Measurements from ENCODE around the gene PRKCB. TPM values are rescaled to one million over a fixed set of nuclear protein-coding genes. Genes with fewer than 3 reads are reported as not detected.
"Not testable (repeated sequence)": the region's sequence is repeated elsewhere in the genome, so short reads cannot be mapped to it uniquely, and the experiment has no call there.

PRKCB gene
- total RNA-seq, 1 donor from 2014 or later = 0.76 TPM

DNA sequence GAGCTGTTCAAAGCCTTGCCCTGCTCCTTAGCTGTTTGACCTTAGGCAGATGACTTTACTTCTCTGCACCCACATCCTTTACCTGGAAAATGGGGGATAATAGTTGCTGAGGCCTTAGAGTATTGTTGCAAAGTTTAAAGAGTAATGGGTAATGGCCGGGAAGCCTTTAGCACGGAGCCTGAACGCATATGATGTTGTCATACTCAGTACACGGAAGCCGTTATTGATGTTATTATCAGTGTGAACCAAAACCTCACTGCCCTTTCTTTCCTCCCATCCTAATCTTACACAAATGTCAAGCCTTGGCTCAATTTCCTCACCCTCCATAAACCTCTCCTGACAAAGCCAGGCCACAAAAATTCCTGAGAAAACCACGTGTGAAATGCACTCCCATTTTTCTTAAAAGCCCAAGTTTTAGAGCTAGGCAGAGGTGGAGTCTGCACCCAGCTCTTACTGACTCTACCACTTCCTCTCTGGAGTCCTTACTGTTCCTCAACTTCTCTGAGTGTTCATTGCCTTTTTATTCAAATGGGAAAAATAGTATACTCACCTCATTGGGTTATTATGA lies 353.1 kb downstream of the PRKCB start:
- ATAC-seq = no peak

DNA sequence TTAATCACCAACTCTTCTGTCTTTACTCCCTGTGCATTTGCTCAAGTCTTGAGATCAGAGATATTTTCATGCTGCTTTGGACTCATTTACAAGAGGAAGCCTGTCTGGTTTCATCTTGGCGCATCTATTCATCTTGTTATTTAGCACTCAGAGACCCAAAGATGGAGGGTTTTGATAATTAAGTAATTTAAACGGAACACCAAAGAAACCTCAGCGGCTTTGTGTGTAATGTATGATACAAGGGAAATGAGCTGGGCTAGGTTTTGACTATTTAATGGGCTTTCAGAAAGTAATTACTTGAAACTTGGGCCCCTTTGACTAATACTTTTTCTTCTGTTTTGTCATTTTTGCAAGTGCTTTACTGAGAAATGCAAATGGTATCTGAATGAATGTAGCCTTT lies 354.2 kb downstream of the PRKCB start:
- ATAC-seq = no peak

GRCh38 chr16:24191876-24192402 lies 356.2 kb downstream of the PRKCB start:
- ATAC-seq = no peak

- ATAC-seq = no peak
These were observed 359.4 kb downstream of the PRKCB start for GRCh38 chr16:24195221-24195620.

DNA sequence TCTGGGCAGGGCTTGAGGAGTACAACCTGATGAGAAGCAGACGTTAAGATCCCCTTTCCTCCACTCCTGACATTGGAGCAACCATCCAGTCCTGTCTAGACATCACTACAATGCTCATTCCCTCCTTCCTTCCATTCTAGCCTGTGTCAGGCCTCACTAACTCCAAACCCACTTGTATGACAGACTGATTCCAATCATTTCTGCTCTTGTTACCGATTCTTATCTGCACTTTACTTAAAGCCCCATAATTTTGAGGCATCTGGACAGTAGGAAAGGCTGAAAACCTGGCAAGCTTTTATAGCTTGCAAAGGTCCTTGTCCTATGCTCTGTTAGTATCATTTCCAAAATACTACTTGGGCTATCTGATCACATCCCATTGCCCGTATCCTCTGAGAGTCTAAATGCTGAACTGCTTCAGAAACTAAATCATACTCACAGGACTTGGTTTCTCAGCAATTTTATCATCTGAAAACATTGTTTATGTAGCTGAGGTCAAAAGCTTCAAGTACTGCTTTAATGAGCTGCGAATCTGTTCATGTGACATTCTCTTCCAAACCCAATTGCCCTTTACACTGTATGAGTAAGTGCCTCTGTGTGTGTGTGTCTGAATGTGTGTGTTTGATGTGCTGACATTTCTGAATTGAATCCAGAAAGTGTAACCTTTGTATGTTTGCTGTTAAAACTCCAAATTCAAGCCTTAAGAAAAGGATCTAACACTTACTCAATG lies 363.2 kb downstream of the PRKCB start:
- ATAC-seq = no peak

DNA sequence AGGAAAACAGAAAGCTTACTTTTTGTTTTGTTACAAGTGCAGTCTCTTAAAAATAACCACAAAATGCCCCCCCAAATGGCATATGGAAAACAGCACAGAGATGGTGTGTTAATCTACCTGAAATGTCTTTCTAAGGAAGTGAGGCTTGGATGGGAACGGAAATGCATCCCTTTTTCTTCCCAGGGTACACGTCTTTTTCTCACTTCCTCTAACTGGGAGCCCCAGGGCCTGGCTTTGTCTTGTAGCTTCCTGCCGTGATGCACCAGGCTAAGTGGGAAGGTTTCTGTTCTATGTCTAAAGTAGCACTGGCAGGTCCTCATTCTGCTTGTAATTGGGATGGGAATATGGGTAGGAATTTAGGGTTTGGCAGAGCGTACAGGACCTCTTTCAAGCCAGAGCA lies 367.9 kb downstream of the PRKCB start:
- ATAC-seq = no peak

DNA sequence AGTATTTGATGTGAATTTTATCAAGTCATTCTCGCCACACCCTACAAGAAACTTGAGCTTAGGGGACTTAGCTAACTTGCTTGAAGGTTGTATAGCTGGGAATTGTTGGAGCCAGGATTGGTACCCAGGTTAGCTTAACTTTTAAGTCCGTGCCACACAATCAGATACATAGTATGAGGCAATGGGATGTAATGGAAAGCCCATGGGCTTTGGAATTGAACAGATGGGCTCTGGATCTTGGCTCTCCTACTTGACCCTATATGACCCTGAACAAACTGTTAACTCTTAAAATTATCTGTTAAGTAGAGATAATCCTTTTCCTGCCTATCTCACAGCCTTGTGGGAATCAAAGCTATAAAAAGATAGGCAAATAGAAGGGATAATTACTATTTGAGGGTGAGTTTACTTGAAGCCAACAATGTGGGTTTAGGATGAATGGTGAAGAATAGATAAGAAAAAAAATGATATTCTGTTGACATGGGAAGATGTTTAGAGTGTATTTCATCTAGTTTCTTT lies 368.4 kb downstream of the PRKCB start:
- no peak for ATAC-seq

GRCh38 chr16:24206926-24207325 lies 371.1 kb downstream of the PRKCB start:
- ATAC-seq = no peak

GRCh38 chr16:24208710-24209109 lies 372.9 kb downstream of the PRKCB start:
- ATAC-seq = no peak

- ATAC-seq = no peak
These were observed 379.2 kb downstream of the PRKCB start for GRCh38 chr16:24214992-24215391.

GRCh38 chr16:24216961-24217360 lies 381.2 kb downstream of the PRKCB start:
- ATAC-seq = no peak

DNA sequence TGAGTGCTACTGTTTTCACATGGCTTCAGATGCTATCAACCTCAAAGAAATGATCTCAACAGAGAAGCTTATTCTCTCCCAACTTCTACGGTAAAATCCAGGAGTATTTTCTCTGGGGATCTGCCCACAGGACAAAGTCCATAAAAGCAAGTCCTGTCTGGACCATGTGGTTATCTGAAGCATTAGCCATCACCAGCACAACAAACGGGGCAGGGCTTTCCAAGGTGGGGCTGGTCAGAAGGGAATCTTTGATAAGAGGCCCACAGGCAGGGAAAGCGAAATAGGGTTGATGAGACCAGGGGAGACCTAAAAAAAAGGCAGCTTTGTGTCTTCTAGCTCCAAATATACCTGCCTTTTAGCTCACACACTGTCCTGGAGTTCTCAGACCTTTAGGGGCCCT lies 381.7 kb downstream of the PRKCB start:
- no peak for ATAC-seq

GRCh38 chr16:24218299-24218698 lies 382.5 kb downstream of the PRKCB start:
- ATAC-seq = no peak

DNA sequence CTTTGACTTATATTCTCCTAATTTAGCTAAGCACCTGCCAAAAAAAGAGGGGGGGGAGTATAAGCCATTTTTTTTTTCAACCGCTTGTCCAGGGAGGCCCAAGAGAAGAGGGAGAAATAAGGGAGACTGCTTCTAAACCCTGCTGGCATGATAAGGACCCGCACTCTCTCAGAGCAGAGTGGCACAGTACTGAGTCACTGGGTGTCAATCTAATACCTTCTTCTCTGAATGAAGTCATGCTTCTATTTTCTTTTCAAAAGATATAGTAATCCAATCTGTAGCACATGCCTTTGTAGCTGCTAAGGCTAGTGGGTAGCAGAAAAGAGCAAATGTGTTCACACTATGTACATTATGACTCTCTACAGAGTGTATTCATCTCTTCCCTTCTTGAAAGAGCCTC lies 385.4 kb downstream of the PRKCB start:
- ATAC-seq = no peak

GRCh38 chr16:24228514-24228913 lies 392.7 kb downstream of the PRKCB start:
- no peak for ATAC-seq

DNA sequence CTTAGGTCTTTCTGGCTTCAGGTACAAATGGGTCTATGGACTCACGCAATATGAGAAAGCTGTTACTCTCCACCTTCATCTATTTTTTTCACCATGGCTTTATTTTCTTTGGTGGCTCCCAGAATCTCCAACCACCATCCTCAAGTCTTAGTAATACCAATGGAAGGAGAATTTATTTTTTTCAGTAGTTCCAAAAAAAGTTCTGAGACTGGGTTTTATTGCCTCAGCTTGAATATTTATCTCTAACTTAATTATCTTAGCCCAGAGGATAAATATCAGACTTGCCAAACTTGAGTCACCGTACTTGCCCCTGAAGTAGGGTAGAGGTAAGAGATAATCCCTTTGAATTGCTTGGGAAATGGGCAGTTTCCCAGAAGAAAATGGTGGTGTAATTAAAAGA lies 397.2 kb downstream of the PRKCB start:
- no peak for ATAC-seq

DNA sequence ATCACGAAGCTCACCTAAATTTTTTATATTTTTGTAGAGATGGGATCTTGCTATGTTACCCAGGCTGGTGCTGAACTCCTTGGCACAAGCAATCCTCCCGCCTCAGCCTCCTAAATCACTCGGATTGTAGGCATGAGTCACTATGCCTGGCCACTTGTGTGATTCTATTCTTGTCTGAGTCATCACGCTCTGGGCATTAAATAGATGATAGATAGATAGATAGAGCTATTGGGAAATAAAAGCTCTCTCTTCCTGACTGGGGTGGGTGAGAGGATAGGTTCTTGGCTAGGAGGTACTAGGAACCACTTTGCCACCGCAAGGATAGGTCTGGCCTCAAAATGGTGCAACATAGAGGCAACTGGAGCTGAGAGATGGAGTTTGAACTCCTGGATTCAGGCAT lies 399.0 kb downstream of the PRKCB start:
- no peak for ATAC-seq

DNA sequence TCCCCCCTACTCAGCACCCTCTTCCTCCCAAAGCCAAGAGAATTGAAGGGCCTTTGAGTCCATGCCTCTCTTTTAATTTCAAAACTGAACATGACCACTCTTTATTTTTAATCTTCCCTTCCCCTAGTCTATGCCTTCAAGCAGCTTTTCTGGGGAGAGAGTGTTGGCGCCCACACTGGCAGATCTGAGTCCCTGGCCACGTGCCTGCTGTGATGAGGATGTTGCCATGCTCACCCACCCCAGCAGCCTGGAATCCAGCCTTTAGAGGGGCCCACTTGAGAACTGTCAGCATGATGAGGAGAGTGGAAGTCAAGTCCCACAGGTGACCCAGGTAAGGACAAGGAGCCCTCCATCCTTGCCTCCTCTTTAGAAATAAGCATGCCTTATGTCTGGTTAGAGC lies 400.0 kb downstream of the PRKCB start:
- no peak for ATAC-seq

- not testable (repeated sequence) for ATAC-seq
These were observed 403.1 kb downstream of the PRKCB start for GRCh38 chr16:24238846-24239245.

DNA sequence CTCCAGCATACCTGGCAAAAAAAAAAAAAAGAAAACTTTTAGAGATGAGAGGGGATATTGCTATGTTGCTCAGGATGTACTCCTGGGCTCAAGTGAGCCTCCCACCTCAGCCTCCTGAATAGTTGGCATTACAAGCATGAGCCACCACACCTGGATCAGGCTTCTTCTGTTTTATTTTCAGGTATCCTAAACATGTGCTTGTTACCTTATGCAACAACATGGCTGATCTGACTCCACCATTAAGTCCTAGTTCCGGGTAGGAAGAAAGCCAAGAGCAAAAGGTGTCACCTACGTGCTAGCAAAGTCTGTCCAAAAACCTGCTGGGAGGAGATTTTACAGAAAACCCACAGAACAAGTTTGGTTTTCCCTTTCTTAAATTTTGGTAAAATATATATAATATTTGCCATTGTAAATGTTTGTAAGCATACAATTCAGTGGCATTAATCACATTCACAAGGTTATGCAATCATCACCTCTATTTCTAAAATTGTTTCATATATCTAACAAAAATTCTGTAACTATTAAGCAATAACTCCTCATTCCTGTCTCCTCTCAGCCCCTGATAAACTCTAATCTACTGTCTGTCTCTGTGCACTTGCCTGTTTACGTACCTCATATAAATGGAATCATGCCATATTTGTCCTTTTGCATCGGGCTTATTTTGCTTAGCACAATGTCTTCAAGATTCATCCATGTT lies 411.3 kb downstream of the PRKCB start:
- ATAC-seq = no peak

DNA sequence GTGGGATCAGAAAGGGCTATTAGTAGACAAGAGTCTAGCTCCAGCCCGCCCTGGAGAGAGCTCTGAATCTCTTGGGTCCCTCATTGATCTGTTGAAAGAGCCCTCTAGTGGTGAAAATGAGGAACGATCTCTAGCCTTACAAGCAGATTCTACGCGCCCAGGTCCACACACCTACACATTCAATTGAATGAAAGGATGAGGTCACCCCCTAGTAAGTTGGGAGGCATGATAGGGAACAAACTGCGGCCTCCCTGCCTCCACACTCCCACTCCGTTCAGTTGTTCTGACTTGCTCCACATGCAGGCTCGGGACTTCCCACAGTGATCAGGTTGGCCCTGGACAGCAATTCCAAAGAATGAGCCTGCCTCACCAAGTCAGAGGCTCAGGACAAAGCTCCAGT lies 417.4 kb downstream of the PRKCB start:
- peak; percentile 22 for ATAC-seq

DNA sequence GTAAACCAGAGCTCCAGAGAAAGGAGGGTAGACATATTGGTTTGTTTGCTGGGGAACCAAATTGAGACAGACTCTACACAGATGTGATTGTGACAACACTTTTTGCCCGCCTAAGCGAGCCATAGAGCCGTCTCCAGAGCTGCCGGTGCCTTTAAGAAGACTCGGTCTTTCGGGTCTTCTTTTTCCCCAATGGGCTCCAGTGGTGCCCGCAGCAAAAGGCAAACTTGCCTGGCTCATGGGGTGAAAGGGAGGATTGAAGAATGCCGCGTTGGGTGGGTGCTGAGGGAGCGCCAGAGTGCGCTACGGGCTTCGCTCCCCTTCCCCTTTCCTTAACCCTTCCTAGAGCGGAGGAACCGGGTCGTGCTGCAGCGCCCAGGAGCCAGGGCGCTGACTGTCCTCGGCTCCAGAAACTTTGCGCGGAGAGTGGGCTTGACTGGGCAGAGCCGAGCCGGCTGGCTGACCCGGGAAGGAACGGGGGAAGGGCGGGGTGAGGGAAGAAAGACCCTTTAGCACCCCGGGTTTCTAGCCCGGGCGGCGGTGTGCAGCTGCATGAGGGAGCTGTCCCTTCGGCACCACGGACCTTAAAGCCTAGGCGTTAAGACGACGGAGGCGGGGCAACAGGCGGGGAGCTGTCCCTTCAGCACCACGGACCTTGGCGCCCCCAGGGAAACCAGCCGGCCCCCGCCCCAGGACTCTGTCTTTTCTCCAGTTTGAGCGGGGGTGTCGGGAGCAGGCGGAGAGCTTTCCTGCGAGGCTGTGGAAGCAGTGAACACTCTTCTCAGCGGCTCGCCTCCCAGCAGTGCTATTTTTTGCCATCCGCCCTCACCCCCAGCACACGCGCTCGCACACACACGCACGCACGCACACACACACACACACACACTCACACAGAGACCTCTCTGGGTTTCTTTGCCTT lies 419.9 kb downstream of the PRKCB start, which contains the start of gene CACNG3:
TSS of gene CACNG3 (plus strand) at position 880 of the 916 bp plus-strand sequence. CDS start 420 bp downstream, outside the sequence.
- no peak for ATAC-seq
